Heart left ventricle (tissue), 16 donors: Measurements from ENCODE around the gene HTR3B. TPM values are rescaled to one million over a fixed set of nuclear protein-coding genes. Genes with fewer than 3 reads are reported as not detected.

Source experiments
- ATAC-seq, 4 donors: fragments of 200-7000 bp; cut with Tn5 transposase; one replicate each; pipeline ENCODE4 v1.9.1; 2020 to 2022; ENCODE audit warnings: moderate library complexity in 4 of 4, mild to moderate bottlenecking in 3 of 4, moderate number of reproducible peaks in 1 of 4
- DNase-seq, 5 donors: peaks; one replicate each; pipeline ENCODE4 v3.0.0-alpha.2; 2020
- H3K27ac ChIP-seq, 12 donors: fragments of 200-600 bp; sonication (generic) in 4 of 12; one replicate each; pipeline versions ENCODE4 v1.5.0 to v1.8.0; 2016 to 2022; ENCODE audit warnings: mild to moderate bottlenecking in 2 of 12
- H3K27me3 ChIP-seq, 9 donors: fragments of 200-600 bp; sonication (generic) in 2 of 9; one replicate each; pipeline versions ENCODE4 v1.5.1 to v1.8.0; 2016 to 2022; ENCODE audit warnings: mild to moderate bottlenecking in 3 of 9
- H3K36me3 ChIP-seq, 9 donors: fragments of 200-600 bp; sonication (generic) in 2 of 9; one replicate each; pipeline versions ENCODE4 v1.5.0 to v1.8.0; 2018 to 2022; ENCODE audit warnings: mild to moderate bottlenecking in 2 of 9
- H3K4me1 ChIP-seq, 12 donors: fragments of 200-600 bp; sonication (generic) in 4 of 12; one replicate each; pipeline versions ENCODE4 v1.5.0 to v1.8.0; 2016 to 2022; ENCODE audit warnings: mild to moderate bottlenecking in 3 of 12
- H3K4me3 ChIP-seq, 12 donors: fragments of 200-600 bp; sonication (generic) in 4 of 12; one replicate each; pipeline versions ENCODE4 v1.5.0 to v1.8.0; 2017 to 2022; ENCODE audit warnings: mild to moderate bottlenecking in 9 of 12, moderate library complexity in 4 of 12
- H3K9me3 ChIP-seq, 12 donors: fragments of 200-600 bp; sonication (generic) in 4 of 12; one replicate each; pipeline versions ENCODE4 v1.5.0 to v1.8.0; 2016 to 2022; ENCODE audit warnings: mild to moderate bottlenecking in 1 of 12
- CTCF ChIP-seq, 12 donors: fragments of 200-600 bp; sonication (generic) in 4 of 12; IDR thresholded peaks; one replicate each; pipeline versions ENCODE4 v1.5.0 to v1.8.0; 2018 to 2022; ENCODE audit warnings: antibody characterized with exemption in 12 of 12, mild to moderate bottlenecking in 5 of 12
- POLR2A ChIP-seq, 2 donors: fragments of 450-650 bp; IDR thresholded peaks; one replicate each; pipeline ENCODE4 v1.6.1; 2017; ENCODE audit warnings: antibody characterized with exemption in 2 of 2, mild to moderate bottlenecking in 2 of 2, moderate library complexity in 2 of 2
- WGBS, 4 donors: extraction: QIAGEN DNeasy Blood & Tissue Kit in 2 of 4; methylation state at CpG; one replicate each; pipeline versions ENCODE4 v1.1.5 to v1.1.7; 2013 to 2018; 5-methylcytosine and 5-hydroxymethylcytosine counted together
- intact Hi-C, 10 donors: fragments of 100-400 bp; cut with DNase I; formaldehyde crosslinking; loops; one replicate each; pipeline versions ENCODE4 v1.11.1 to v1.14.2; 2022
- polyA plus RNA-seq, 2 donors: library from polyadenylated mRNA; stranded (reverse); fragments of 200-250 nt; gene quantifications; one replicate each; pipeline ENCODE4 v1.2.3, GENCODE V29; 2013
- total RNA-seq, 9 donors: library from RNA; depleted of rRNA in 2 of 9; stranded (reverse); fragments of >200 nt in 2 of 9; fragmentation: NEBNext Ultra II Directional in 3 of 9; extraction: Animal tissue kit (Norgen Biotek cat#: 25700) in 3 of 9; gene quantifications; one replicate each; pipeline versions ENCODE4 v1.1.0 to v1.2.4, GENCODE V29; 2016 to 2023
- donor health status: ischemic (EF 13 %, LVEDD 7.1; RV severe dilation, severe dysfunction).
- donor health status: healthy with polysubstance abuse.
- donor health status: DM: no; HTN: yes; CAD: no.
- donor health status: DM: no; HTN: no; CAD: no.
- donor health status: ischemic (EF 25% LVEDD 6.9; RV normal size, moderate dysfunction).
- donor health status: ischemic (EF 25% LVEDD 5.7; RV mildly dilated, moderate dysfunction).
- donor health status: healthy.
- donor health status: DM: yes; HTN: yes; CAD: no.
- donor health status: ischemic (EF 35%, LVEDD 5.7; RV mildly dilated, moderate dysfunction).
- donor health status: nonischemic (EF 11% LVEDD 7.7; RV severe dilation, severe dysfunction).
- donor health status: DM: yes; HTN: yes; CAD: no.
- donor health status: PGD.
- donor health status: ischemic (EF 29% LVEDD 5.4; RV normal size, mild dysfunction).
- donor health status: nonischemic (EF 23%, LVEDD 6.1; RV moderate dilation, normal function).

Gene HTR3B
- total and polyA plus RNA-seq, 11 donors, result not detected

GRCh38 chr11:113947994-113948393 is 43.4 kb downstream of the HTR3B start:
- H3K27ac ChIP-seq, result no peak overlapping the region
- WGBS, 4 donors, result 61 to 70% (median 67%) methylated on average over 4 of the region's 4 CpGs
- peaks cover 0 to 28% (median 2%) of the 10 kb centered on the region in 9 donors for H3K27me3 ChIP-seq

GRCh38 chr11:113949891-113950290 is 45.3 kb downstream of the HTR3B start:
- TF ChIP-seq CTCF (IDR thresholded peaks at IDR 0.05) (no peak), POLR2A (IDR thresholded peaks at IDR 0.05) (no peak)
- ATAC-seq (no peak), DNase-seq (no peak)
- no peaks in the 10 kb centered on the region for H3K9me3 ChIP-seq
- H3K27me3 ChIP-seq, result peaks cover 0 to 43% (median 6%) of the 10 kb centered on the region in 9 donors
- no peak overlapping the region for H3K4me3 ChIP-seq
- H3K4me1 ChIP-seq, result no peaks in the 10 kb centered on the region
- H3K27ac ChIP-seq, result no peak overlapping the region
- intact Hi-C loops, result no loop called here
- H3K36me3 ChIP-seq, result no peaks in the 10 kb centered on the region
- 74 to 82% (median 76%) methylated on average over 4 of the region's 4 CpGs for WGBS, 4 donors

More at GRCh38 chr11:113947994-113948393, 43.4 kb downstream of the HTR3B start:
- no peaks in the 10 kb centered on the region for H3K4me1 ChIP-seq
- H3K36me3 ChIP-seq, result no peaks in the 10 kb centered on the region
- H3K9me3 ChIP-seq, result no peaks in the 10 kb centered on the region
- intact Hi-C loops, result no loop called here
- DNase-seq (no peak), ATAC-seq (no peak)
- no peak for TF ChIP-seq CTCF (IDR thresholded peaks at IDR 0.05)
- no peak for TF ChIP-seq POLR2A (IDR thresholded peaks at IDR 0.05)
- H3K4me3 ChIP-seq, result no peak overlapping the region

- Histone ChIP-seq H3K4me3 (no peak overlapping the region), H3K36me3 (no peaks in the 10 kb centered on the region), H3K9me3 (no peaks in the 10 kb centered on the region), H3K27me3 (peaks cover 0 to 56% (median 6%) of the 10 kb centered on the region in 9 donors), H3K4me1 (no peaks in the 10 kb centered on the region), H3K27ac (no peak overlapping the region)
- WGBS, 4 donors, result 42 to 57% (median 52%) methylated on average over 5 of the region's 5 CpGs
- intact Hi-C loops, result no loop called here
- TF ChIP-seq POLR2A (IDR thresholded peaks at IDR 0.05) (no peak), CTCF (IDR thresholded peaks at IDR 0.05) (no peak)
- DNase-seq (no peak), ATAC-seq (no peak)
Measured at GRCh38 chr11:113951537-113951936, 46.9 kb downstream of the HTR3B start.

GRCh38 chr11:113952070-113952469 is 47.5 kb downstream of the HTR3B start:
- TF ChIP-seq POLR2A (IDR thresholded peaks at IDR 0.05), result no peak
- TF ChIP-seq CTCF (IDR thresholded peaks at IDR 0.05), result no peak
- H3K36me3 ChIP-seq, result no peaks in the 10 kb centered on the region
- DNase-seq, result no peak
- no peaks in the 10 kb centered on the region for H3K4me1 ChIP-seq
- intact Hi-C loops, result no loop called here
- H3K27ac ChIP-seq, result no peak overlapping the region
- H3K4me3 ChIP-seq, result no peak overlapping the region
- H3K9me3 ChIP-seq, result no peaks in the 10 kb centered on the region
- peaks cover 0 to 56% (median 6%) of the 10 kb centered on the region in 9 donors for H3K27me3 ChIP-seq
- 38 to 52% (median 51%) methylated on average over 10 of the region's 10 CpGs for WGBS, 4 donors
- ATAC-seq, result no peak
